UCSD-AML1 (cell line): ENCODE results near the gene ARMC7.
"Not testable (repeated sequence)": the region's sequence is repeated elsewhere in the genome, so short reads cannot be mapped to it uniquely, and the experiment has no call there.

ENCODE experiments used
- DNase-seq: peaks from one replicate; lab custom pipeline; 2025; ENCODE audit not compliant: unreplicated experiment; lab: John Stamatoyannopoulos, UW

The ARMC7 gene

GRCh38 chr17:75152523-75152921 is 42.8 kb downstream of the ARMC7 start:
- no peak for DNase-seq

GRCh38 chr17:75152922-75153779 is 43.4 kb downstream of the ARMC7 start:
- DNase-seq: peak; percentile 37

- DNase-seq: peak; percentile 52
Measured at GRCh38 chr17:75153780-75154194, 44.0 kb downstream of the ARMC7 start.

- DNase-seq: peak; percentile 97
Measured at GRCh38 chr17:75154195-75155106, 44.7 kb downstream of the ARMC7 start, which contains the start of gene JPT1. JPT1 (minus strand) TSS chr17:75154512; CDS start chr17:75154397, 115 bp downstream.

- DNase-seq: no peak
Measured at GRCh38 chr17:75155191-75155601, 45.4 kb downstream of the ARMC7 start.

- DNase-seq: not testable (repeated sequence)
Measured at GRCh38 chr17:75158480-75158879, 48.7 kb downstream of the ARMC7 start.

- DNase-seq: no peak
Measured at GRCh38 chr17:75159196-75160031, 49.6 kb downstream of the ARMC7 start.

- DNase-seq: no peak
Measured at GRCh38 chr17:75160211-75160610, 50.4 kb downstream of the ARMC7 start.

GRCh38 chr17:75163074-75163473 is 53.3 kb downstream of the ARMC7 start:
- no peak for DNase-seq

- not testable (repeated sequence) for DNase-seq
Measured at GRCh38 chr17:75164606-75165005, 54.8 kb downstream of the ARMC7 start.

- DNase-seq: no peak
Measured at GRCh38 chr17:75168998-75169397, 59.2 kb downstream of the ARMC7 start.

- DNase-seq: no peak
Measured at GRCh38 chr17:75173526-75173925, 63.8 kb downstream of the ARMC7 start.

GRCh38 chr17:75174996-75175395 is 65.2 kb downstream of the ARMC7 start:
- DNase-seq: no peak

- DNase-seq: no peak
Measured at GRCh38 chr17:75176625-75177024, 66.9 kb downstream of the ARMC7 start.

- no peak for DNase-seq
Measured at GRCh38 chr17:75178453-75178852, 68.7 kb downstream of the ARMC7 start.
